Left renal cortex interstitium (tissue), 4 donors: ENCODE data around the gene ZIC5. TPM values are rescaled to one million over a fixed set of nuclear protein-coding genes. Genes with fewer than 3 reads are reported as not detected.

Experiments
- DNase-seq, 4 donors: peaks; one replicate each; pipeline ENCODE4 v3.0.0-alpha.2; 2013; ENCODE audit warnings: low read depth in 4 of 4, low spot score in 2 of 4, missing footprints in 1 of 4
- polyA plus RNA-seq, 4 donors: library from polyadenylated mRNA; unstranded; fragments of 120-200 nt; gene quantifications; one replicate each; pipeline ENCODE4 v1.2.1, GENCODE V29; 2013; ENCODE audit not compliant: insufficient read length in 4 of 4

Gene ZIC5
- polyA plus RNA-seq, 4 donors = 0.05 to 0.25 (median 0.13) TPM; not detected in 1

- DNase-seq = no peak
Measured at GRCh38 chr13:99988529-99989275, 17.1 kb upstream of the ZIC5 start.

- no peak for DNase-seq
Measured at GRCh38 chr13:99987154-99988019, 15.8 kb upstream of the ZIC5 start.

GRCh38 chr13:99986741-99987140 is 15.2 kb upstream of the ZIC5 start:
- no peak for DNase-seq

GRCh38 chr13:99985886-99986527 is 14.4 kb upstream of the ZIC5 start:
- DNase-seq = no peak

- no peak for DNase-seq
Measured at GRCh38 chr13:99985241-99985874, 13.8 kb upstream of the ZIC5 start.

GRCh38 chr13:99984461-99985240 is 13.1 kb upstream of the ZIC5 start:
- no peak for DNase-seq

- DNase-seq = no peak
Measured at GRCh38 chr13:99983499-99984401, 12.2 kb upstream of the ZIC5 start.

GRCh38 chr13:99982731-99983498 is 11.3 kb upstream of the ZIC5 start:
- no peak for DNase-seq

GRCh38 chr13:99982036-99982730 is 10.6 kb upstream of the ZIC5 start:
- DNase-seq = no peak

- DNase-seq = no peak
Measured at GRCh38 chr13:99981735-99982035, 10.1 kb upstream of the ZIC5 start, which contains the start of gene ZIC2. ZIC2 (plus strand) TSS chr13:99981784; CDS start chr13:99982065, 281 bp downstream.

- DNase-seq = no peak
Measured at GRCh38 chr13:99980824-99981734, 9.5 kb upstream of the ZIC5 start.

- DNase-seq = no peak
Measured at GRCh38 chr13:99980201-99980823, 8.7 kb upstream of the ZIC5 start.

GRCh38 chr13:99979453-99980200 is 8.1 kb upstream of the ZIC5 start:
- DNase-seq = no peak

- no peak for DNase-seq
Measured at GRCh38 chr13:99978799-99979452, 7.4 kb upstream of the ZIC5 start.
